ENCODE measurements around the gene OXSR1. TPM values are rescaled to one million over a fixed set of nuclear protein-coding genes. Genes with fewer than 3 reads are reported as not detected.

Gene OXSR1
- total and polyA plus RNA-seq, 2 experiments from 2014 or later = 16.0 to 41.1 TPM

- peaks cover 10% of the 10 kb centered on the region for H3K4me1 ChIP-seq (ENCODE audit: insufficient read depth)
- H4K20me1 ChIP-seq (replicated peaks; ENCODE audit: insufficient read depth) = no peaks in the 10 kb centered on the region
- H3K36me3 ChIP-seq (ENCODE audit: insufficient read depth) = no peaks in the 10 kb centered on the region
- ATAC-seq = no peak
- peaks cover 10% of the 10 kb centered on the region; the same call in 1 of the 2 replicates for H3K79me2 ChIP-seq (replicated peaks; ENCODE audit: insufficient read depth)
- no peak for TF ChIP-seq EZH2 (IDR thresholded peaks at IDR 0.05; ENCODE audit: low read depth, unreplicated experiment)
- TF ChIP-seq CTCF (conservative IDR thresholded peaks at IDR 0.05; ENCODE audit: low read depth in 2 of 2) = no peak
- no peak for TF ChIP-seq JUNB (IDR thresholded peaks at IDR 0.05; ENCODE audit: unreplicated experiment)
- TF ChIP-seq, protein P1, sequence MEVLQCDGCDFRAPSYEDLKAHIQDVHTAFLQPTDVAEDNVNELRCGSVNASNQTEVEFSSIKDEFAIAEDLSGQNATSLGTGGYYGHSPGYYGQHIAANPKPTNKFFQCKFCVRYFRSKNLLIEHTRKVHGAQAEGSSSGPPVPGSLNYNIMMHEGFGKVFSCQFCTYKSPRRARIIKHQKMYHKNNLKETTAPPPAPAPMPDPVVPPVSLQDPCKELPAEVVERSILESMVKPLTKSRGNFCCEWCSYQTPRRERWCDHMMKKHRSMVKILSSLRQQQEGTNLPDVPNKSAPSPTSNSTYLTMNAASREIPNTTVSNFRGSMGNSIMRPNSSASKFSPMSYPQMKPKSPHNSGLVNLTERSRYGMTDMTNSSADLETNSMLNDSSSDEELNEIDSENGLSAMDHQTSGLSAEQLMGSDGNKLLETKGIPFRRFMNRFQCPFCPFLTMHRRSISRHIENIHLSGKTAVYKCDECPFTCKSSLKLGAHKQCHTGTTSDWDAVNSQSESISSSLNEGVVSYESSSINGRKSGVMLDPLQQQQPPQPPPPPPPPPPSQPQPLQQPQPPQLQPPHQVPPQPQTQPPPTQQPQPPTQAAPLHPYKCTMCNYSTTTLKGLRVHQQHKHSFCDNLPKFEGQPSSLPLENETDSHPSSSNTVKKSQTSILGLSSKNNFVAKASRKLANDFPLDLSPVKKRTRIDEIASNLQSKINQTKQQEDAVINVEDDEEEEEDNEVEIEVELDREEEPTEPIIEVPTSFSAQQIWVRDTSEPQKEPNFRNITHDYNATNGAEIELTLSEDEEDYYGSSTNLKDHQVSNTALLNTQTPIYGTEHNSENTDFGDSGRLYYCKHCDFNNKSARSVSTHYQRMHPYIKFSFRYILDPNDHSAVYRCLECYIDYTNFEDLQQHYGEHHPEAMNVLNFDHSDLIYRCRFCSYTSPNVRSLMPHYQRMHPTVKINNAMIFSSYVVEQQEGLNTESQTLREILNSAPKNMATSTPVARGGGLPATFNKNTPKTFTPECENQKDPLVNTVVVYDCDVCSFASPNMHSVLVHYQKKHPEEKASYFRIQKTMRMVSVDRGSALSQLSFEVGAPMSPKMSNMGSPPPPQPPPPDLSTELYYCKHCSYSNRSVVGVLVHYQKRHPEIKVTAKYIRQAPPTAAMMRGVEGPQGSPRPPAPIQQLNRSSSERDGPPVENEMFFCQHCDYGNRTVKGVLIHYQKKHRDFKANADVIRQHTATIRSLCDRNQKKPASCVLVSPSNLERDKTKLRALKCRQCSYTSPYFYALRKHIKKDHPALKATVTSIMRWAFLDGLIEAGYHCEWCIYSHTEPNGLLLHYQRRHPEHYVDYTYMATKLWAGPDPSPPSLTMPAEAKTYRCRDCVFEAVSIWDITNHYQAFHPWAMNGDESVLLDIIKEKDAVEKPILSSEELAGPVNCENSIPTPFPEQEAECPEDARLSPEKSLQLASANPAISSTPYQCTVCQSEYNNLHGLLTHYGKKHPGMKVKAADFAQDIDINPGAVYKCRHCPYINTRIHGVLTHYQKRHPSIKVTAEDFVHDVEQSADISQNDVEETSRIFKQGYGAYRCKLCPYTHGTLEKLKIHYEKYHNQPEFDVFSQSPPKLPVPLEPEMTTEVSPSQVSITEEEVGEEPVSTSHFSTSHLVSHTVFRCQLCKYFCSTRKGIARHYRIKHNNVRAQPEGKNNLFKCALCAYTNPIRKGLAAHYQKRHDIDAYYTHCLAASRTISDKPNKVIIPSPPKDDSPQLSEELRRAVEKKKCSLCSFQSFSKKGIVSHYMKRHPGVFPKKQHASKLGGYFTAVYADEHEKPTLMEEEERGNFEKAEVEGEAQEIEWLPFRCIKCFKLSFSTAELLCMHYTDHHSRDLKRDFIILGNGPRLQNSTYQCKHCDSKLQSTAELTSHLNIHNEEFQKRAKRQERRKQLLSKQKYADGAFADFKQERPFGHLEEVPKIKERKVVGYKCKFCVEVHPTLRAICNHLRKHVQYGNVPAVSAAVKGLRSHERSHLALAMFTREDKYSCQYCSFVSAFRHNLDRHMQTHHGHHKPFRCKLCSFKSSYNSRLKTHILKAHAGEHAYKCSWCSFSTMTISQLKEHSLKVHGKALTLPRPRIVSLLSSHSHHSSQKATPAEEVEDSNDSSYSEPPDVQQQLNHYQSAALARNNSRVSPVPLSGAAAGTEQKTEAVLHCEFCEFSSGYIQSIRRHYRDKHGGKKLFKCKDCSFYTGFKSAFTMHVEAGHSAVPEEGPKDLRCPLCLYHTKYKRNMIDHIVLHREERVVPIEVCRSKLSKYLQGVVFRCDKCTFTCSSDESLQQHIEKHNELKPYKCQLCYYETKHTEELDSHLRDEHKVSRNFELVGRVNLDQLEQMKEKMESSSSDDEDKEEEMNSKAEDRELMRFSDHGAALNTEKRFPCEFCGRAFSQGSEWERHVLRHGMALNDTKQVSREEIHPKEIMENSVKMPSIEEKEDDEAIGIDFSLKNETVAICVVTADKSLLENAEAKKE (CRISPR knock-in tag; IDR thresholded peaks at IDR 0.05) = no peak
- TF ChIP-seq NANOG (IDR thresholded peaks at IDR 0.05; ENCODE audit: borderline replicate concordance) = no peak
- no peak for TF ChIP-seq ZNF331 (CRISPR knock-in tag; IDR thresholded peaks at IDR 0.05; ENCODE audit: low read depth)
- no peak for TF ChIP-seq EZH2phosphoT487 (IDR thresholded peaks at IDR 0.05; ENCODE audit: unreplicated experiment)
- no peak for TF ChIP-seq POLR2AphosphoS5 (IDR thresholded peaks at IDR 0.05; ENCODE audit: low read depth)
- TF ChIP-seq ZNF114 (CRISPR knock-in tag; IDR thresholded peaks at IDR 0.05) = no peak
- Mint-ChIP-seq H3K4me1 (peaks cover 21% of the 10 kb centered on the region), H3K27me3 (ENCODE audit: insufficient read depth, low read depth, poor library complexity) (peaks cover 13% of the 10 kb centered on the region), H3K9me3 (peaks cover 6% of the 10 kb centered on the region; the same call in 1 of the 3 replicates), H3K4me3 (no peak overlapping the region), H3K27ac (no peak overlapping the region), H3K36me3 (ENCODE audit: low read depth) (peaks cover 24% of the 10 kb centered on the region)
- H3K27ac ChIP-seq (ENCODE audit: low read depth) = no peak overlapping the region
- H3F3A ChIP-seq (replicated peaks; ENCODE audit: low read depth) = peaks cover 3% of the 10 kb centered on the region; the same call in 1 of the 2 replicates
- no peak overlapping the region for H2AFZ ChIP-seq
- H3K9me2 ChIP-seq (ENCODE audit: insufficient read depth) = no peaks in the 10 kb centered on the region
- no peak overlapping the region for H3K4me3 ChIP-seq
- no peaks in the 10 kb centered on the region for H3K27me3 ChIP-seq (ENCODE audit: insufficient read depth)
- DNase-seq (ENCODE audit: low spot score) = no peak
- no peak overlapping the region for H3K4me2 ChIP-seq
Measured at GRCh38 chr3:38142959-38143358, 22.4 kb upstream of the OXSR1 start.
